Measurements from ENCODE around the gene TRIB2.

Gene TRIB2

DNA sequence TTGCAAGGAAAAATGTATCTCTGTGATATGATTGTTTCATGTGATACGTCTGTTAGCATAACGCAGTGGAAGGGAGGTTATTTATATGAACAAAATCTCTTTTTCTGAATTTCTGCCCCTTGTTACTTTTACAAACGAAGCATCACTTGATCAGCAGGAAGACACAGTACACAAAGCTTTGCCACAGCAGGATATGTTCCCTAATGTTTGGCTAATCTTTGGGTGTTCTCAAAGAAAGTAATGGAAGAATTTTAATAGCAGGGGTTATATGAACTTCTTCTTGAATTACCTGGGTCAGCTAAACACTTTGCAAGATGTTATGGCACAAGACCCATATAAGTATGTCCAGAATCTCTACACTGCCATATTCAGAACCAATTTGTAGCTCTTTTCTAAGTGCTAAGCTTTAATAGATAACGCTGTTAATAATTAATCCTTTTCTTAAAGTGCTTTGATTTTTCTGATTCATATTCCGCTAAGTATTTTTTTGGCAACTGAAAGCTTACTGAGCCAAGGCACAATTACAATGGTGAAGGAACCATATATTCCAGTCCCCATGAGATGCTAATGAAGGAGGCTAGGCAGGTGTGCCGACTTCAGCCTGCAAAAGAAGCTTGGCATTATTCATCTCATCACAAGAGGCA lies 33.2 kb upstream of the TRIB2 start:
- Histone ChIP-seq H3K4me3 (ENCODE audit: low read depth, low read length) (no peak overlapping the region), H3K27me3 (replicated peaks) (no peaks in the 10 kb centered on the region), H3K27ac (no peak overlapping the region), H3K36me3 (replicated peaks) (no peaks in the 10 kb centered on the region)
- in situ Hi-C loops (cut with HindIII; ENCODE audit: low pct_ligation_motif_present, low sequenced_read_pairs): no loop called here
- TF ChIP-seq, protein P1, sequence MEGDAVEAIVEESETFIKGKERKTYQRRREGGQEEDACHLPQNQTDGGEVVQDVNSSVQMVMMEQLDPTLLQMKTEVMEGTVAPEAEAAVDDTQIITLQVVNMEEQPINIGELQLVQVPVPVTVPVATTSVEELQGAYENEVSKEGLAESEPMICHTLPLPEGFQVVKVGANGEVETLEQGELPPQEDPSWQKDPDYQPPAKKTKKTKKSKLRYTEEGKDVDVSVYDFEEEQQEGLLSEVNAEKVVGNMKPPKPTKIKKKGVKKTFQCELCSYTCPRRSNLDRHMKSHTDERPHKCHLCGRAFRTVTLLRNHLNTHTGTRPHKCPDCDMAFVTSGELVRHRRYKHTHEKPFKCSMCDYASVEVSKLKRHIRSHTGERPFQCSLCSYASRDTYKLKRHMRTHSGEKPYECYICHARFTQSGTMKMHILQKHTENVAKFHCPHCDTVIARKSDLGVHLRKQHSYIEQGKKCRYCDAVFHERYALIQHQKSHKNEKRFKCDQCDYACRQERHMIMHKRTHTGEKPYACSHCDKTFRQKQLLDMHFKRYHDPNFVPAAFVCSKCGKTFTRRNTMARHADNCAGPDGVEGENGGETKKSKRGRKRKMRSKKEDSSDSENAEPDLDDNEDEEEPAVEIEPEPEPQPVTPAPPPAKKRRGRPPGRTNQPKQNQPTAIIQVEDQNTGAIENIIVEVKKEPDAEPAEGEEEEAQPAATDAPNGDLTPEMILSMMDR (IDR thresholded peaks at IDR 0.05; ENCODE audit: low read depth, low read length, missing control alignments): no peak
- DNase-seq: no peak

DNA sequence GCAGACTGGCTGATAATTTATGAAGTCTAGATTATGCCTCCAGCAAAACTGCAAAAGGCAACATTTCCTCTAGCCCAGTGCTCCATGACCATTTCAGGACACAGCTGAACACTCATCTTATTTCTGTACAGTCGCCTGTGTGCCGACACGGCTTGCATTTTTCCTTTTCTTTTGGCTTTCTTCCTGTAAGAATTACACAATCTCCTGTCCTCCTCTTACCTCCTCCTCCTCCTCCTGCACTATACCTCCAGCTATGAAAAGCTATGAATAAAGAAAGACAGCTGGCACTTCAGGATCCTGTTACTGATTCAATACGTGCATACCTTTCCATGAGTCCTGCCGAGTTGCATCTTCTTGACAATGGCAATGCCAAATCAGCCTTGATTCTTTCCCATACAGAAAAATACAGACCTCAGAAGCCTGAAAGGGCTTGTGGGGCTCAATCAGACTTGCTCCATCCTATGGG lies 32.2 kb upstream of the TRIB2 start:
- peak; percentile 14 for DNase-seq
- Histone ChIP-seq H3K27ac (no peak overlapping the region), H3K4me3 (ENCODE audit: low read depth, low read length) (no peak overlapping the region), H3K36me3 (replicated peaks) (no peaks in the 10 kb centered on the region), H3K27me3 (replicated peaks) (no peaks in the 10 kb centered on the region)
- in situ Hi-C loops (cut with HindIII; ENCODE audit: low pct_ligation_motif_present, low sequenced_read_pairs): no loop called here
- TF ChIP-seq, protein P1 (IDR thresholded peaks at IDR 0.05; ENCODE audit: low read depth, low read length, missing control alignments): no peak

DNA sequence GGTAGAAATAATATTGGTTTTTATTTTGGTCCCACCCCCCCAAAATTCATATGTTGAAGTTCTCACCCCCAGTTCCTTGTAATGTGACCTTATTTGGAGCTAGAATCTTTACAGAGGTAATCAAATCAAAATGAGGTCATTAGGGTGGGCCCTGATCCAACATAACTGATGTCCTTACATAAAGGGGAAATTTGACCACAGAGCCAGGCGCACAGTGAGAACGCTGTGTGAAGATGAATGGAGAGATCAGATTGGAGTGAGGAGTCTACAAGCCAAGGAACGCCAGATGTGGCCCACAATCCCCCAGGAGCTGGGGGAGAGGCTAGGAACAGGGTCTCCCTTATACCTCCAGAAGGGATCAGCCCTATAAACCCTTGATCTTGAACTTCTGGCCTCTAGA lies 31.6 kb upstream of the TRIB2 start:
- no peak for DNase-seq

DNA sequence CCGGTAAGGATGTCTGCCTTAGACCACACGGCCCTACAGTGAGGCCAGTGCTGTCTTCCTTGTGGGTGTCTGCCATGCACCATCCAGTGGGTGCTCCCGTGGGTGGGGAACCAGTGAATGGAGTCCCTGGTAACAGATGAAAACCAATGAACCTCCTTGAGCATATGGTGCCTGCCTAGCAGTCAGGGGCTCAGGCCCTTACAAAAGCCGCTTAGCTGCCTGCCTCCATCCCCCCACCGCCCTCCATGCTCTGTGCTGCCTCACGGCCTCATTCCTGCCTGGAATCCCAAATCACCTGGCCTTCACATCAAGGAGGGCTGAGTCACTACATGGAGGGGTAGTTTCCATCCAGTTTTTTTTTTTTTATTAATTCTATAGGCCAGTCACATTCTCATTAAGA lies 30.8 kb upstream of the TRIB2 start:
- Histone ChIP-seq H3K27ac (no peak overlapping the region), H3K27me3 (replicated peaks) (no peaks in the 10 kb centered on the region), H3K4me3 (ENCODE audit: low read depth, low read length) (no peak overlapping the region), H3K36me3 (replicated peaks) (no peaks in the 10 kb centered on the region)
- DNase-seq: no peak
- TF ChIP-seq, protein P1 (IDR thresholded peaks at IDR 0.05; ENCODE audit: low read depth, low read length, missing control alignments): no peak
- in situ Hi-C loops (cut with HindIII; ENCODE audit: low pct_ligation_motif_present, low sequenced_read_pairs): no loop called here

More for the DNA sequence above, 31.6 kb upstream of the TRIB2 start:
- no peak overlapping the region for H3K4me3 ChIP-seq (ENCODE audit: low read depth, low read length)
- no peaks in the 10 kb centered on the region for H3K27me3 ChIP-seq (replicated peaks)
- no peak overlapping the region for H3K27ac ChIP-seq
- in situ Hi-C loops (cut with HindIII; ENCODE audit: low pct_ligation_motif_present, low sequenced_read_pairs): no loop called here
- H3K36me3 ChIP-seq (replicated peaks): no peaks in the 10 kb centered on the region
- TF ChIP-seq, protein P1 (IDR thresholded peaks at IDR 0.05; ENCODE audit: low read depth, low read length, missing control alignments): no peak

DNA sequence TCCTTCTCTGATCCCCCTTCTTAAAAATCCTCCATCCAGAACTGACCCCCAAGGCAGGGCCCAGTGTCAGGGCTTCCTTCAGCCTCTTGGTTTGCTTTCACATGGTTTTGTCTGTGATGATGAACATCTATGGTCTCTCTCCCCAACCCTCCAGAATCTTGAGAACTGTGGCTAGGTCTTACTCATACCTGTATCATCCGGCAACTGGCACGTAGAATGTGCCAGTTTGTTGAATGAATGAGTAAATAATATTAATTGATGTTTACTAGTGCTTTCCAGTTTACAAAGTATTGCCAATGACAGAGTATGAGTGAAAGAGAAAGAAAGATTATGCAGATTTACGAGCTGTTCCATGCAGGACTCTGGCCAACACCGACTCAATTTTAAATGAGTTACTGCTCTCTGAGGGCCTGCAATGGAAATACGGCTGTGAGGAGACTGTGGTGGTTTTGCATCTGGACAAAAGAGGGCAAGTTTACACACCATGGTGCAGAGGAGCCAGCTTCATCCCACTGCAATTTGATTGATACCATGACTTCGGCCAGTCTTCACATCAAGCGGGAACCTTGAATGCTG lies 29.9 kb upstream of the TRIB2 start:
- Histone ChIP-seq H3K36me3 (replicated peaks) (no peaks in the 10 kb centered on the region), H3K27ac (no peak overlapping the region), H3K27me3 (replicated peaks) (no peaks in the 10 kb centered on the region), H3K4me3 (ENCODE audit: low read depth, low read length) (no peak overlapping the region)
- no peak for DNase-seq
- TF ChIP-seq, protein P1 (IDR thresholded peaks at IDR 0.05; ENCODE audit: low read depth, low read length, missing control alignments): no peak
- in situ Hi-C loops (cut with HindIII; ENCODE audit: low pct_ligation_motif_present, low sequenced_read_pairs): no loop called here

Data from brain microvascular endothelial cell (primary cell).